Esophagus muscularis mucosa (tissue), 4 donors: Measurements from ENCODE around the gene FLCN. TPM values are rescaled to one million over a fixed set of nuclear protein-coding genes. Genes with fewer than 3 reads are reported as not detected.

Source experiments
- DNase-seq: peaks from one replicate; pipeline ENCODE4 v3.0.0-alpha.2; 2017; ENCODE audit errors: extremely low spot score
- H3K27ac ChIP-seq, 4 donors: fragments of 200-600 bp; sonication (generic); replicated peaks in 1 of 4; 1 replicate in 3 of 4; 2 replicates in 1 of 4; pipeline ENCODE4 v1.5.1; 2016 to 2019; ENCODE audit warnings: mild to moderate bottlenecking in 1 of 4
- H3K27me3 ChIP-seq, 4 donors: fragments of 200-600 bp; sonication (generic); one replicate each; pipeline versions ENCODE4 v1.5.1 to v1.6.0; 2016 to 2019
- H3K36me3 ChIP-seq, 4 donors: fragments of 200-600 bp; sonication (generic); one replicate each; pipeline ENCODE4 v1.5.1; 2016 to 2019
- H3K4me1 ChIP-seq, 4 donors: fragments of 200-600 bp; sonication (generic); one replicate each; pipeline ENCODE4 v1.5.1; 2016 to 2019
- H3K4me3 ChIP-seq, 4 donors: fragments of 200-600 bp; sonication (generic); 1 replicate in 2 of 4; 2 replicates in 2 of 4; pipeline ENCODE4 v1.5.1; 2016 to 2019; ENCODE audit warnings: mild to moderate bottlenecking in 4 of 4, moderate library complexity in 1 of 4
- H3K9me3 ChIP-seq, 4 donors: fragments of 200-600 bp; sonication (generic); 1 replicate in 3 of 4; 2 replicates in 1 of 4; pipeline ENCODE4 v1.5.1; 2016 to 2019
- EP300 ChIP-seq: sonication (generic); formaldehyde crosslinking; IDR thresholded peaks from one replicate; pipeline ENCODE4 v1.6.1; 2017; ENCODE audit warnings: antibody characterized with exemption
- POLR2A ChIP-seq: fragments of 450-650 bp; IDR thresholded peaks from one replicate; pipeline ENCODE4 v1.6.1; 2017; ENCODE audit warnings: antibody characterized with exemption, moderate library complexity, mild to moderate bottlenecking, low read depth
- POLR2AphosphoS5 ChIP-seq, 2 donors: sonication (generic); formaldehyde crosslinking; IDR thresholded peaks; one replicate each; pipeline ENCODE4 v1.6.1; 2017; ENCODE audit warnings: antibody characterized with exemption in 2 of 2
- WGBS: methylation state at CpG from one replicate; pipeline ENCODE4 v1.1.5; 2018; 5-methylcytosine and 5-hydroxymethylcytosine counted together
- intact Hi-C: fragments of 100-400 bp; cut with DNase I; formaldehyde crosslinking; loops from one replicate; pipeline ENCODE4 v1.15.1; 2023
- total RNA-seq, 4 donors: library from RNA; depleted of rRNA; stranded (reverse); fragments of >200 nt; gene quantifications; one replicate each; pipeline versions ENCODE4 v1.1.0 to v1.2.1, GENCODE V29; 2016
- TF ChIP-seq, protein P1 (sequence below), 3 experiments: fragments of 200-600 bp in 2 of 3; fragments of 450-650 bp in 1 of 3; sonication (generic) in 2 of 3; IDR thresholded peaks; one replicate each; pipeline ENCODE4 v1.5.1; 2017 to 2019; ENCODE audit warnings: antibody characterized with exemption in 3 of 3, mild to moderate bottlenecking in 2 of 3, moderate library complexity in 1 of 3

FLCN gene
- total RNA-seq, 4 donors from 2014 or later, result 21.5 to 64.7 (median 45.5) TPM

DNA sequence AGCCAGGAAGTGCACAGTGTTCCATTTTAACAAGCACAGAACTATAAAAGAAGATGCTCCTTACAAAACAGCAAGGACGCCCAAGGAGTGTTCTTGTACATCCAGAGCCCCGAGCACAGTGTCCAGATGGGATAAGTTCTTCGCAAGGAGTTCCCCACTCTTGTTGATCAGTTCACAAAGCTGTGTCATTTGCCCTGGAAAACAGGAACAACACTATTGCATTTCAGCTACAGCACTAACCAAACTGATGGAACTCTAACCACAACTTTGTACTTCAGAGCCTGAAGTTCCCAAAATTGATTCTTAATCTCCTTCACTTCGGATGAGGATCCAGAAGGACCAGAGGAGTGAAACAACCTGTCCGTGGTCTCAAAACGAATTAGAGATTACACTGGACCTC, 39.0 kb upstream of the FLCN start:
- DNase-seq, result no peak
- TF ChIP-seq, protein P1, sequence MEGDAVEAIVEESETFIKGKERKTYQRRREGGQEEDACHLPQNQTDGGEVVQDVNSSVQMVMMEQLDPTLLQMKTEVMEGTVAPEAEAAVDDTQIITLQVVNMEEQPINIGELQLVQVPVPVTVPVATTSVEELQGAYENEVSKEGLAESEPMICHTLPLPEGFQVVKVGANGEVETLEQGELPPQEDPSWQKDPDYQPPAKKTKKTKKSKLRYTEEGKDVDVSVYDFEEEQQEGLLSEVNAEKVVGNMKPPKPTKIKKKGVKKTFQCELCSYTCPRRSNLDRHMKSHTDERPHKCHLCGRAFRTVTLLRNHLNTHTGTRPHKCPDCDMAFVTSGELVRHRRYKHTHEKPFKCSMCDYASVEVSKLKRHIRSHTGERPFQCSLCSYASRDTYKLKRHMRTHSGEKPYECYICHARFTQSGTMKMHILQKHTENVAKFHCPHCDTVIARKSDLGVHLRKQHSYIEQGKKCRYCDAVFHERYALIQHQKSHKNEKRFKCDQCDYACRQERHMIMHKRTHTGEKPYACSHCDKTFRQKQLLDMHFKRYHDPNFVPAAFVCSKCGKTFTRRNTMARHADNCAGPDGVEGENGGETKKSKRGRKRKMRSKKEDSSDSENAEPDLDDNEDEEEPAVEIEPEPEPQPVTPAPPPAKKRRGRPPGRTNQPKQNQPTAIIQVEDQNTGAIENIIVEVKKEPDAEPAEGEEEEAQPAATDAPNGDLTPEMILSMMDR (IDR thresholded peaks at IDR 0.05), result no peak
- no peak for TF ChIP-seq POLR2AphosphoS5 (IDR thresholded peaks at IDR 0.05)
- no peak for TF ChIP-seq POLR2A
- no peak for TF ChIP-seq EP300
- Histone ChIP-seq H3K4me3 (no peak overlapping the region), H3K4me1 (peaks cover 19 to 47% (median 40%) of the 10 kb centered on the region in 4 donors), H3K27me3 (no peaks in the 10 kb centered on the region), H3K9me3 (no peaks in the 10 kb centered on the region), H3K36me3 (peaks cover 28 to 50% (median 45%) of the 10 kb centered on the region in 4 donors), H3K27ac (no peak overlapping the region)
- WGBS, result 74% methylated on average over 6 of the region's 6 CpGs
- intact Hi-C loops, result no loop called here

DNA sequence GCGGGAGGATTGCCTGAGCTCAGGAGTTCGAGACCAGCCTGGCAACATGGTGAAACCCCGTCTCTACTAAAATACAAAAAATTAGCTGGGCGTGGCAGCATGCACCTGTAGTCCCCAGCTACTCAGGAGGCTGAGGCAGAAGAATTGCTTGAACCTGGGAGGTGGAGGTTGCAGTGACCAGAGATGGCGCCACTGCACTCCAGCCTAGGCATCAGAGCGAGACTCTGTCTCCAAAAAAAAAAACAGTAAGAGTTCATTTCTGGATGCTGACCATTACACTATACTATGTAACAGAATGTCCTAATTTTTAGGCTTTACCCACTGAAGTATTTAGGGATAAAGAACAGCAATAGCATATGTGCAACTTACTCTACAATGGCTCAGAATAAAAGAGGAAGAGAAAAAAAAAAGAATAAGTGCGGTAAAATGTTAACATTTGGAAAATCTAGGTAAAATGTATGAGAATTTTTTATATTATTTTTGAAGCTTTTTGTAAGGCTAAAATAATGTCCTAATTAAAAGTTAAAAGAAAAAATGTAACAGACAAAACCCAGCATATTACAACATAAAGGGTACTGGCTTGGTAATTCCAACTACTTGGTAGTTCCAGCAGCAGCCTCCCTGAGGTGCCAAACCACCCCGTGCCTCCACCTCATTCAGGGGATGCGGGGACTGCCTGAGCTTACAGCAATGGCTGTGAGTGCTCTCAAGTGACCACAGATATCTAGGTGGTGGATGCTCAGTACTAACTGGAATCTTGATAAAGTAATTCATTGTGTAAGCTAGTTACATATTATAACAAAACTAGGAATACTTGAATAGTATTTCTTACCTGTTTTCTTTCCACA, 33.2 kb upstream of the FLCN start:
- Histone ChIP-seq H3K36me3 (peaks cover 77 to 100% (median 93%) of the 10 kb centered on the region in 4 donors), H3K4me3 (no peak overlapping the region), H3K4me1 (no peaks in the 10 kb centered on the region), H3K27ac (no peak overlapping the region), H3K9me3 (no peaks in the 10 kb centered on the region), H3K27me3 (no peaks in the 10 kb centered on the region)
- no peak for DNase-seq
- WGBS, result 89% methylated on average over 9 of the region's 9 CpGs
- TF ChIP-seq, protein P1 (IDR thresholded peaks at IDR 0.05), result peak in 1 of 3 experiments; percentile 12
- no peak for TF ChIP-seq POLR2AphosphoS5 (IDR thresholded peaks at IDR 0.05)
- intact Hi-C loops, result no loop called here

DNA sequence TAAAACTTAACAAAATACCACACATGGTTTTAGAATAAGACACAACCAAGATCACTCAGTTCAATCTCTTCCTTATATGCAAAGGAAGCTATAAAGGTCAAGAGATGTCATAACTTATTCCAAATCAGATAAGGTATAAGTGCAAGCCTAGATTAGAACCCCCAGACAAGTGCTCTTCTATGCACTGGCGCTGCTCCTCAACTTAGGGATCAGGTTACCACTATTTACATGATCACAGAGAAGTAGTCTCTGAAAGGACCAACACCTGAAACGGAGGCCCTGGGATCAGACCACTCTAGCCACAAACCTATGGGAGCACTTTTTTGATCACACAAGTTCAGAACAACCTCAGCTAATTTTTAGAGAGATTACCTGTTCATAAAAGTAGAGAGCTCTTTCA, 27.5 kb upstream of the FLCN start:
- WGBS, result 70% methylated on average over 2 of the region's 2 CpGs
- Histone ChIP-seq H3K27ac (no peak overlapping the region), H3K4me3 (no peak overlapping the region), H3K27me3 (no peaks in the 10 kb centered on the region), H3K4me1 (no peaks in the 10 kb centered on the region), H3K36me3 (peaks cover 70 to 100% (median 98%) of the 10 kb centered on the region in 4 donors), H3K9me3 (no peaks in the 10 kb centered on the region)
- intact Hi-C loops, result no loop called here
- no peak for DNase-seq
- TF ChIP-seq EP300, result no peak
- TF ChIP-seq, protein P1 (IDR thresholded peaks at IDR 0.05), result no peak

DNA sequence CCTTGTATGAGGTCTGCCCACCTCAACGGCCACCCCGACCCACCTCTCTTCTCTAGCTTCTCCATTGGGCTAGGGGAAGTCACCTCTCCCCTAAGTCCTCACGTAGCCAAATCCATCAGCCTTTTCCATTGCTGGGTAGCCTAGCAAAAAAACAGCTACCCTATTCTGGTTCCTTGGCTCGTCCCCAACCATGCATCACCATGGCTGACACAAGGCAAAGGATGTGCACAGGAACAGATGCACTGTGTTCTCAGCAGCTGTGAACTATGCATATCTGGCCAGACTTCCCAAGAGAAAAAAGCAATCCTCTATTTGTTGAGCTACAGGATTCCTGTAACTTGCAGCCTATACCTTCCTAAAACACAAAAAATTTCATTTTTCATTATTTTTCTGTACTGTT, 22.0 kb upstream of the FLCN start:
- Histone ChIP-seq H3K4me1 (no peaks in the 10 kb centered on the region), H3K36me3 (peaks cover 58 to 100% (median 96%) of the 10 kb centered on the region in 4 donors), H3K4me3 (no peak overlapping the region), H3K27ac (no peak overlapping the region), H3K9me3 (no peaks in the 10 kb centered on the region), H3K27me3 (no peaks in the 10 kb centered on the region)
- 85% methylated on average over 4 of the region's 4 CpGs for WGBS
- TF ChIP-seq, protein P1 (IDR thresholded peaks at IDR 0.05), result no peak
- no peak for TF ChIP-seq POLR2AphosphoS5 (IDR thresholded peaks at IDR 0.05)
- TF ChIP-seq POLR2A, result no peak
- TF ChIP-seq EP300, result no peak
- intact Hi-C loops, result no loop called here
- no peak for DNase-seq

DNA sequence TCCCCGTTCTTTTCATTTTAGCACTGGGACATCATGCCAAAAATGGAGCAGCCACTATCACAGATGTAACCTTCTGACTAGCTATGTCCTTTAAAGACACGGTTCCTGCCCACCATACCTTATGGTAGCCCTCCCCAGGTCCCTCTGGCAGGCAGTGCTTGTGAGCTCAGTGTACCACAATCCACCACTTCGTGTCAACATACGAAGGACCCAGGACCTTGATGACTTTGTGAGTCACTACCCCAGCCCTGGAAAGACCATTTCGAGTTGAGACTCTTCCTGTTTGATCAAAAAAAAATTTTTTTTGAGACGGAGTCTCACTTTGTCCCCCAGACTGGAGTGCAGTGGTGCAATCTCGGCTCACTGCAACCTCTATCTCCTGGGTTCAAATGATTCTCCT, 21.0 kb upstream of the FLCN start:
- WGBS, result 89% methylated on average over 7 of the region's 7 CpGs
- Histone ChIP-seq H3K27ac (no peak overlapping the region), H3K4me3 (no peak overlapping the region), H3K9me3 (no peaks in the 10 kb centered on the region), H3K27me3 (no peaks in the 10 kb centered on the region), H3K36me3 (peaks cover 58 to 100% (median 96%) of the 10 kb centered on the region in 4 donors), H3K4me1 (no peaks in the 10 kb centered on the region)
- TF ChIP-seq EP300 (no peak), POLR2A (no peak)
- intact Hi-C loops, result no loop called here
- no peak for DNase-seq
